ENCODE results near the gene ALG9. TPM values are rescaled to one million over a fixed set of nuclear protein-coding genes. Genes with fewer than 3 reads are reported as not detected.
A peak's percentile ranks its signal among the peaks of the same experiment; 100 is the strongest.

The ALG9 gene
- total and polyA plus RNA-seq, 9 donors, result 21.2 to 29.7 (median 25.0) TPM

- Histone ChIP-seq H3K27me3 (ENCODE audit: control insufficient read depth, insufficient read depth, low read length) (no peaks in the 10 kb centered on the region), H3K4me3 (ENCODE audit: low read length) (no peak overlapping the region), H3K9me3 (replicated peaks; ENCODE audit: control insufficient read depth, low read depth, low read length) (no peaks in the 10 kb centered on the region), H3K27ac (ENCODE audit: low read length) (no peak overlapping the region), H3K36me3 (ENCODE audit: control insufficient read depth, insufficient read depth, low read length) (peaks cover 41% of the 10 kb centered on the region), H3K4me1 (ENCODE audit: control insufficient read depth, insufficient read depth, low read length) (no peaks in the 10 kb centered on the region)
- WGBS (ENCODE audit: insufficient coverage), result 100% methylated on average over 1 of the region's 1 CpG
- DNase-seq, result no peak
Measured at GRCh38 chr11:111807076-111807475, 64.3 kb downstream of the ALG9 start.

- Histone ChIP-seq H3K4me3 (ENCODE audit: low read length) (no peak overlapping the region), H3K36me3 (ENCODE audit: control insufficient read depth, insufficient read depth, low read length) (peaks cover 35% of the 10 kb centered on the region)
- WGBS (ENCODE audit: insufficient coverage), result no CpG with 5 or more reads among the region's 2 CpGs
Measured at GRCh38 chr11:111801135-111801534, 70.2 kb downstream of the ALG9 start.

GRCh38 chr11:111798279-111798678, 73.1 kb downstream of the ALG9 start:
- no peak overlapping the region for H3K27ac ChIP-seq (ENCODE audit: low read length)
- WGBS (ENCODE audit: insufficient coverage), result no CpG with 5 or more reads among the region's 1 CpG

More at GRCh38 chr11:111801135-111801534, 70.2 kb downstream of the ALG9 start:
- Histone ChIP-seq H3K27me3 (ENCODE audit: control insufficient read depth, insufficient read depth, low read length) (no peaks in the 10 kb centered on the region), H3K9me3 (replicated peaks; ENCODE audit: control insufficient read depth, low read depth, low read length) (peaks cover 2% of the 10 kb centered on the region), H3K27ac (ENCODE audit: low read length) (no peak overlapping the region), H3K4me1 (ENCODE audit: control insufficient read depth, insufficient read depth, low read length) (no peaks in the 10 kb centered on the region)
- DNase-seq, result no peak

GRCh38 chr11:111797145-111797581, 74.2 kb downstream of the ALG9 start:
- Histone ChIP-seq H3K36me3 (ENCODE audit: control insufficient read depth, insufficient read depth, low read length) (peaks cover 26% of the 10 kb centered on the region), H3K27ac (ENCODE audit: low read length) (no peak overlapping the region), H3K27me3 (ENCODE audit: control insufficient read depth, insufficient read depth, low read length) (no peaks in the 10 kb centered on the region), H3K4me3 (ENCODE audit: low read length) (no peak overlapping the region), H3K9me3 (replicated peaks; ENCODE audit: control insufficient read depth, low read depth, low read length) (peaks cover 2% of the 10 kb centered on the region), H3K4me1 (ENCODE audit: control insufficient read depth, insufficient read depth, low read length) (no peaks in the 10 kb centered on the region)
- 67% methylated on average over 1 of the region's 2 CpGs for WGBS (ENCODE audit: insufficient coverage)
- DNase-seq, result peak; percentile 49

More at GRCh38 chr11:111798279-111798678, 73.1 kb downstream of the ALG9 start:
- Histone ChIP-seq H3K4me3 (ENCODE audit: low read length) (no peak overlapping the region), H3K9me3 (replicated peaks; ENCODE audit: control insufficient read depth, low read depth, low read length) (peaks cover 2% of the 10 kb centered on the region), H3K36me3 (ENCODE audit: control insufficient read depth, insufficient read depth, low read length) (peaks cover 28% of the 10 kb centered on the region), H3K4me1 (ENCODE audit: control insufficient read depth, insufficient read depth, low read length) (no peaks in the 10 kb centered on the region), H3K27me3 (ENCODE audit: control insufficient read depth, insufficient read depth, low read length) (no peaks in the 10 kb centered on the region)
- no peak for DNase-seq

- no peak for DNase-seq
- WGBS (ENCODE audit: insufficient coverage), result no CpG with 5 or more reads among the region's 3 CpGs
Measured at GRCh38 chr11:111796696-111797095, 74.7 kb downstream of the ALG9 start.

GRCh38 chr11:111795334-111795985, 75.9 kb downstream of the ALG9 start:
- Histone ChIP-seq H3K4me1 (ENCODE audit: control insufficient read depth, insufficient read depth, low read length) (no peaks in the 10 kb centered on the region), H3K36me3 (ENCODE audit: control insufficient read depth, insufficient read depth, low read length) (peaks cover 22% of the 10 kb centered on the region), H3K9me3 (replicated peaks; ENCODE audit: control insufficient read depth, low read depth, low read length) (peaks cover 2% of the 10 kb centered on the region), H3K4me3 (ENCODE audit: low read length) (no peak overlapping the region), H3K27ac (ENCODE audit: low read length) (no peak overlapping the region), H3K27me3 (ENCODE audit: control insufficient read depth, insufficient read depth, low read length) (no peaks in the 10 kb centered on the region)
- no CpG with 5 or more reads among the region's 7 CpGs for WGBS (ENCODE audit: insufficient coverage)
- DNase-seq, result no peak

More at GRCh38 chr11:111796696-111797095, 74.7 kb downstream of the ALG9 start:
- Histone ChIP-seq H3K36me3 (ENCODE audit: control insufficient read depth, insufficient read depth, low read length) (peaks cover 26% of the 10 kb centered on the region), H3K27me3 (ENCODE audit: control insufficient read depth, insufficient read depth, low read length) (no peaks in the 10 kb centered on the region), H3K4me3 (ENCODE audit: low read length) (no peak overlapping the region), H3K27ac (ENCODE audit: low read length) (no peak overlapping the region), H3K4me1 (ENCODE audit: control insufficient read depth, insufficient read depth, low read length) (no peaks in the 10 kb centered on the region), H3K9me3 (replicated peaks; ENCODE audit: control insufficient read depth, low read depth, low read length) (peaks cover 2% of the 10 kb centered on the region)

GRCh38 chr11:111793863-111794262, 77.5 kb downstream of the ALG9 start:
- no peak overlapping the region for H3K27ac ChIP-seq (ENCODE audit: low read length)
- H3K4me3 ChIP-seq (ENCODE audit: low read length), result no peak overlapping the region
- H3K4me1 ChIP-seq (ENCODE audit: control insufficient read depth, insufficient read depth, low read length), result no peaks in the 10 kb centered on the region
- H3K36me3 ChIP-seq (ENCODE audit: control insufficient read depth, insufficient read depth, low read length), result peaks cover 25% of the 10 kb centered on the region
- 66% methylated on average over 4 of the region's 5 CpGs for WGBS (ENCODE audit: insufficient coverage)
- no peak for DNase-seq
- no peaks in the 10 kb centered on the region for H3K27me3 ChIP-seq (ENCODE audit: control insufficient read depth, insufficient read depth, low read length)
- peaks cover 2% of the 10 kb centered on the region for H3K9me3 ChIP-seq (replicated peaks; ENCODE audit: control insufficient read depth, low read depth, low read length)

- H3K27me3 ChIP-seq (ENCODE audit: control insufficient read depth, insufficient read depth, low read length), result no peaks in the 10 kb centered on the region
- WGBS (ENCODE audit: insufficient coverage), result 87% methylated on average over 4 of the region's 6 CpGs
- no peak for DNase-seq
- H3K4me1 ChIP-seq (ENCODE audit: control insufficient read depth, insufficient read depth, low read length), result no peaks in the 10 kb centered on the region
- peaks cover 2% of the 10 kb centered on the region for H3K9me3 ChIP-seq (replicated peaks; ENCODE audit: control insufficient read depth, low read depth, low read length)
- H3K27ac ChIP-seq (ENCODE audit: low read length), result no peak overlapping the region
- H3K4me3 ChIP-seq (ENCODE audit: low read length), result no peak overlapping the region
- peaks cover 23% of the 10 kb centered on the region for H3K36me3 ChIP-seq (ENCODE audit: control insufficient read depth, insufficient read depth, low read length)
Measured at GRCh38 chr11:111792955-111793500, 78.4 kb downstream of the ALG9 start.

GRCh38 chr11:111792314-111792713, 79.1 kb downstream of the ALG9 start:
- DNase-seq, result no peak
- H3K9me3 ChIP-seq (replicated peaks; ENCODE audit: control insufficient read depth, low read depth, low read length), result peaks cover 2% of the 10 kb centered on the region
- no peak overlapping the region for H3K4me3 ChIP-seq (ENCODE audit: low read length)
- no peak overlapping the region for H3K27ac ChIP-seq (ENCODE audit: low read length)
- H3K36me3 ChIP-seq (ENCODE audit: control insufficient read depth, insufficient read depth, low read length), result peaks cover 18% of the 10 kb centered on the region
- no peaks in the 10 kb centered on the region for H3K4me1 ChIP-seq (ENCODE audit: control insufficient read depth, insufficient read depth, low read length)
- no CpG with 5 or more reads among the region's 1 CpG for WGBS (ENCODE audit: insufficient coverage)
- H3K27me3 ChIP-seq (ENCODE audit: control insufficient read depth, insufficient read depth, low read length), result no peaks in the 10 kb centered on the region

GRCh38 chr11:111788464-111788863, 82.9 kb downstream of the ALG9 start:
- Histone ChIP-seq H3K27ac (ENCODE audit: low read length) (no peak overlapping the region), H3K36me3 (ENCODE audit: control insufficient read depth, insufficient read depth, low read length) (peaks cover 28% of the 10 kb centered on the region), H3K9me3 (replicated peaks; ENCODE audit: control insufficient read depth, low read depth, low read length) (no peaks in the 10 kb centered on the region), H3K4me1 (ENCODE audit: control insufficient read depth, insufficient read depth, low read length) (no peaks in the 10 kb centered on the region), H3K27me3 (ENCODE audit: control insufficient read depth, insufficient read depth, low read length) (no peaks in the 10 kb centered on the region), H3K4me3 (ENCODE audit: low read length) (no peak overlapping the region)
- DNase-seq, result no peak
- WGBS (ENCODE audit: insufficient coverage), result 100% methylated on average over 1 of the region's 2 CpGs

All from muscle of leg (tissue), 11 donors.